Renal pelvis (tissue), 4 donors: ENCODE data around the gene ARHGAP23. TPM values are rescaled to one million over a fixed set of nuclear protein-coding genes. Genes with fewer than 3 reads are reported as not detected.
"Not testable (repeated sequence)": the region's sequence is repeated elsewhere in the genome, so short reads cannot be mapped to it uniquely, and the experiment has no call there.

Experiments used
- DNase-seq: peaks from one replicate; pipeline ENCODE4 v3.0.0-alpha.2; 2013
- polyA plus RNA-seq, 3 donors: library from polyadenylated mRNA; unstranded; fragments of 120-200 nt; gene quantifications; one replicate each; pipeline ENCODE4 v1.2.1, GENCODE V29; 2013; ENCODE audit not compliant: insufficient read length in 3 of 3

Gene ARHGAP23
- polyA plus RNA-seq, 3 donors, result 56.8 to 57.7 (median 57.6) TPM

DNA sequence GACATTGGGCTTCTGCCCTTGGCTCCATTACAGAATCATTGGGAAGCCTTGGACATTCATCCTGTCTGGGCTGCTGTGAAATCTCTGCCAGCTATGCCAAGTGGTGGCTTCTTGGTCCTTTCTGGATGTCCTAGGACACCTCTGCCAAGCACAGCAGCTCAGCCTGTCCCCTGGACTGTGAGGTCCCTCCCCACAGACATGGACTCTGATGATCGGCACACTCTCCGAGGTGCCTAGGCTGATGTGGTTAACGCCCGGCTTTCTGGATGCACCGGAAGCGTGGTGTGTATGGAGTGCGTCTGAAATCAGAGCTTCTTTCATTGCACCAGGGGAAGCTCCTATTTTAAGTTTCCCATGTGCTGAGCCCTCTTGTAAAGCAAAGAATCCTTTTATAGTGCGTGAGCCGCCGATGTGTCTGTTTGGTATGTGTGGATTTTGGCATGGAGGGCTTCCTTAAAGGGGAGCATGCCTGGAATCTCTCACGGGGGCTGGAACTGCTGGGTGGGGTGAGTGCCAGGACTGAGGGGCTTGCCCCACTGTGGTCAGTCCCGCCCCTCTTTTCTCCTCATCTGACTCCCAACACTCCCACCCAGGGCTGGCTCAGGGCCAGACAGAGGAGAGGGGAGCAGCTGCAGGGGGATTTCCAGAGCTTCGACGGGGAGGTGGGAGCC, 7.0 kb upstream of the ARHGAP23 start:
- DNase-seq, result no peak

- DNase-seq, result no peak
These were observed 6.1 kb upstream of the ARHGAP23 start for GRCh38 chr17:38421871-38422827.

DNA sequence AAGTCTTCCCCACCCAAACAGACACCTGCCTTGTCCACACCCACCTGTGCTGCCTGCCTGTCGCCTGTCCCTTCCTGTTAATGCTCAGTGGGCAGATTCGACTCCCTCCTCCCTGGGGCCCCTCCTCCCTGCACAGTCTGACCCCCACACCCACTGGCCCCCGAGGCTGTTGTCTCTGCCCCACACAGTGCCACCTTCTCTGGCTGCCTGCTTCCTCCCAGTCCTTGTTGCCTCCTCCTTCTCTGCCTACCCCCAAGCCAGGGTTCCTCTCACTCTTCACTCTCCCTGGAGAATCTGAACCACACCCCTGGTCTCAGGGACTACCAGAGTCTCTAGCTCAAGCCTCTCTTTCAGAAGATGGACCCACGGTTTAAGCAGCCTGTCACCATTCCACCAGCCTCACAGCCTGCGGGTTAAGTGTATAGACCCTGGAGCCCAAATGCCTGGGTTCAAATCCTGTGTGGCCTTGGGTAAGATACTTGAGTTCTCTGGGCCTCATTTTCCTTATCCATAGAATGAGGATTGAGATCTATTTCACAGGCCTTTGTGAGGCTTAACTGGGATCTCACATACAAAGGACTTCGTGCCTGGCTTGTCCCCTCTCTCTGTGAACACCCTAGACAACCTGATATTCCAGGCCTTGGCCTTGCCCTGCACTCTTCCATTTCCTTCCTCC, 3.8 kb upstream of the ARHGAP23 start:
- no peak for DNase-seq

DNA sequence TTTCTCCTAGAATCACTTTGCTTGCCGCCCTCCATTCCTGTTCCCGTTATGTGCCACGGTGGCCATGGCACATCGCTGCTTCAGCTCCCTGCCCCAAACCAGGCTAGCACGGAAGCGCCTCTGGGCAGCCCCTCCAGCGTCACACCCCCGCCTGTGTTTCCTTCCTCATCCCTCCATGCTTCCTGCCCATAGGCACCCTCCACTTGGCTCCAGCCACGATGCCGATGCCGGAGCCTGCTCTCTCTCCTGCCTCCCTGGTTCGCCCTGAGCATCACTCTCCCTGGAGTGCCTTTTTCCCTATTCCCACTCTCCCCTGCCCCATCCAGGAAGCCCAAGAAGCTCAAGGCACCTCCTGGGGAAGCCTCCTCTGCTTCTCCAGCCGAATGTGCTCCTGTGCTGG, 3.2 kb upstream of the ARHGAP23 start:
- DNase-seq, result no peak

DNA sequence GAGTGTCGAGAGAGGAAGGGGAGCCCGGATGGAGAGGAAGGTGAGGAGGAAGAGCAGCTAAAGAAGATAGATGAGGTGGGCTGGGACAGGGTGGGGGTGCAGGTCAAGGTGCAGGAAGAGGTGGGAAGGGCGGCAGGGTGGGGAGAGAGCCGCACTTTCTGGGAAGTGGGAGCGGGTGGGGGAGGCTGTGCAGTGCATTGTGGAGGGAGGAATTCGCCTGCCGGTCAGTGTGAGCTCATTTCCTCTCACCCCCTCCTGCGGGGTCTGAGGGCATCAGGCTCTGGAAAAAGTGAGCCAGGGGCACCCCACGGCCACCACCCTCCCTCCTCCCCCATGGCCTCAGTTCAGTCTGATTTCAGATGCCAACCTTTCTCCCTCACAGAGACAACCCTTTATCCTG, 2.5 kb upstream of the ARHGAP23 start:
- DNase-seq, result no peak

DNA sequence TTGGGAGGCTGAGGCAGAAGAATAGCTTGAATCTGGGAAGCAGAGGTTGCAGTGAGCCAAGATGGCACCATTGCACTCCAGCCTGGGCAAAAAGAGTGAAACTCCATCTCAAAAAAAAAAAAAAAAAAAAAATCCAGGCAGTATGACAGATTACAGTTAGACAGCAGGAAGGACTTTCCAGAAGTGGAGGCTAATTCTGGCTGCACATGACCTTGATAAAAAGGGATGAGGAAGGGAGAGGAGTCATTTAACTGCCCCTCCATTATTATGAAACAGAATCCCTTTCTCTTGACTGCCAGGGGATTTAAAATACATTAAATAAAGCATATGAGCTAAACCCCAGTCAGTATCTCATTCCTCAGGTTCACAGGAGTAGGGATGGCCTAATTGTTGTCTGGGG, 1.8 kb upstream of the ARHGAP23 start:
- DNase-seq, result no peak

DNA sequence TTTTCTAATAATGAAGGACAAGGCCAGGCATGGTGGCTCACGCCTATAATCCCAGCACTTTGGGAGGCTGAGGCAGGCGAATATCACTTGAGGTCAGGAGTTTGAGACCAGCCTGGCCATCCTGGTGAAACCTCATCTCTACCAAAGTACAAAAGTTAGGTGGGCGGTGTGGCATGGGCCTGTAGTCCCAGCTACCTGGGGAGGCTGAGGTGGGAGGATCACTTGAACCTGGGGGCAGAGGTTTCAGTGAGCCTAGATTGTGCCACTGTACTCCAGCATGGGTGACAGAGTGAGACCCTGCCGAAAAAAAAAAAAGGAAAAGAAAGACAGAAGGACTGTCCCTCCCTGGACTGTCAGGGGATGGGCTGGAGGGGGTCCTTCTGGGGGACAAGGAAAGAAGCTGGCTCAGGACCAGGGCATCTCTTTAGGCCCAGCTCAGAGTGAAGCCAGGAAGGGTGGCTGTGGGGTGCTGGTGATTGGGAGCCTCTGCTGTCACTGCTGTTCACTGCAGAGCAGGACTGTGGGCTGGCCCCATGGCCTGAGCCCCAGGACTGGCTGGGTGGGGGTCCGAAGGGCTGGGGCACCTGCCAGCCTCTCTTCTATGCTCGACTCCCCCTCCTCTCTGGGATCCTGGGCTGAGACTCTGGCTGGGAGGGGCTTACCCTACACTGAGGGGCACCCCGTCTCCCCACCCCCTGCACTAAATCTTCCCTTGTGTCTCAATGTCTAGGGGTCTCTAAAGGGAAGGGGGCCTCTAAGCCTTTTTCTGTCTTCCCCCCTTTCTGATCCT, 909 bp upstream of the ARHGAP23 start:
- no peak for DNase-seq

DNA sequence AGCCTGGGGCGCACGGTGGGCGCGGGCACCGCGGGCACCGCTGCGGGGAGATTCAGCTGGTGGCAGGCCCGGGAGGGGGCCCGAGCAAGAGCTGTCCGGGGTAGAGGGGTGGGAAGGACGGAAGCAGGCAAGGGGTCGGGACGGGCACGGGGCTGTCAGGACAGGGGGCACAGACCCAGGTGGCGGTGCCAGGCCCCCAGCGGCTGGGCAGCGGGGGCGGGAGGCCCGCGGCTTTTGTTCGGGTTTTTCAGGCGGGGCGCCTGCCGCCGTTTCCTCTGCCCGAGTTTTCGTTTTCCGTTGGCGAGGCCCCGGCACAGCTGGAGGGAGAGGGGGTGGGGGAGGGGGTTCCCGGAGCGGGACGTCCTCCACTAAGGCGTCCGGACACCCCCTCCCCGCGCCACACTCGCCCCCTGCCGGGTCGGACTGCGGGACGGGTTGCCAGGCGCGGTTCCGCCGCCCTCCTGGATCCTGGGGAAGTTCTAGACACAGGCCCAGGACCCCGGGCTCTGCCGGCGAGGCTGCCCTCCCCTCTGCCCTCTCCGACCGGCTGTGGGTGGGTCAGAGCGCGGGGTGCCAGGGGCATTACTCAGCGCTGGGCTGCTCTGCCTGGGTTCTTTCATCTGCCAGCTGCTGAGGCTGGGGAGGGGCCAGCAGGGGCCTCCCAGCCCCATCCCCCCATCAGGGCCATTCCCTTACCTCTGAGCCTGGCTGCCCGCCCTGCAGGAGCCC, 543 bp downstream of the ARHGAP23 start:
- no peak for DNase-seq

- no peak for DNase-seq
These were observed 1.3 kb downstream of the ARHGAP23 start for GRCh38 chr17:38429476-38430100.

GRCh38 chr17:38430316-38430715, 2.1 kb downstream of the ARHGAP23 start:
- no peak for DNase-seq

DNA sequence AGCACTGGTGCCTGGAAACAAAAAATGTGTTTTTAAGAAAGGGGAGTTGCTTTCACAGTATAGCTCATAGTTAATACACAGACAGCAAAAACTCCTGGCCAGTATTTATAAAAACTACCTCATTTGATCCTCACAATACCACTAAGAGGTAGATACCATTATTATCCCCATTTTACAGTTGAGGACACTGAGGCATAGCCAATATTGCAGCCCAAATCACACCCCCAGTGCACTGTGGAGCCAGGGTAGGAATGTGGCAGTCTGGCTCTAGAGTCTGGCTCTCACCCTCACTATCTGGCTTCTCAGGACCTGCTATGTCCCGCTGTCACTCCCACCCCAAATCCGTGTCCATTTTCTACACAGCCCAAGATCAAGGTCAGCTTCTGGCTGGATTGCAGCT, 2.6 kb downstream of the ARHGAP23 start:
- DNase-seq, result no peak

DNA sequence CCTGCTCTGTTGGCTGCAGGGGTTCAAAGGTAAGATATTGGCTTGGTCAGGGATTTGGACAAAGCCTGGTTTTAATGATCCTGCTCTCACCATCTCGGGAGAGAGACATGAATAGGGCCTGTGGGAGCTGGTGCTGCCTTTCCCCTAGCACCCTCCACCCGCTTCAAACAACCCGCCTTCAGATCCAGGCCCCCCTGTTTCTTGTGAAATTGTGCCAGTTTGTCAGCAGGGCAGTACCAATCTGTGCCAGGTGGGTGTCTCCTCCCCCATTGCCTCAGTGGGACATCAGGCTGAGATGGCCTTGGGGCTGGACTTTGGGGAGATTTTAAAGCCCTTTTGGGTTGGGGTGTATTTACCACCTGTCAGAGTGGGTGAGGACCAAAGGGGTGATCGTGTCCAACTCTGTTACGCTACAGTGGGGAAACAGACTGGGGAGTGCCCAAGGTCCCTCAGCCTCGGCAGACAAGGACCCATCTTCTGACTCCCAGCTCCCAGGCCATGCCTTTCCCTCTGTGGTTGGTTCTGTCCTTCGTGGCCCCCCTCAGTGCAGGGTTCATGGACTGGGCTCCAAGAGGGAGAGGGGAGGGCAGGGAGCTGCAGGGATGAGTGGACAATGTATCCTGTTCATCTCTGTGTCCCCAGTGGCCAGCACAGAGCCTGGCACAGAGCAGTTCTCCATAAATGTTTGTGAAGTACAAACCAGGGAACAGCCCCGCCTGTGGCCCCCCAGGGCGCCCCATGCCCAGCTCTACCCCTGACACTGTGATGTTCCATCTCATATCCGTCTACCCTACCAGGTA, 3.3 kb downstream of the ARHGAP23 start:
- DNase-seq, result no peak

DNA sequence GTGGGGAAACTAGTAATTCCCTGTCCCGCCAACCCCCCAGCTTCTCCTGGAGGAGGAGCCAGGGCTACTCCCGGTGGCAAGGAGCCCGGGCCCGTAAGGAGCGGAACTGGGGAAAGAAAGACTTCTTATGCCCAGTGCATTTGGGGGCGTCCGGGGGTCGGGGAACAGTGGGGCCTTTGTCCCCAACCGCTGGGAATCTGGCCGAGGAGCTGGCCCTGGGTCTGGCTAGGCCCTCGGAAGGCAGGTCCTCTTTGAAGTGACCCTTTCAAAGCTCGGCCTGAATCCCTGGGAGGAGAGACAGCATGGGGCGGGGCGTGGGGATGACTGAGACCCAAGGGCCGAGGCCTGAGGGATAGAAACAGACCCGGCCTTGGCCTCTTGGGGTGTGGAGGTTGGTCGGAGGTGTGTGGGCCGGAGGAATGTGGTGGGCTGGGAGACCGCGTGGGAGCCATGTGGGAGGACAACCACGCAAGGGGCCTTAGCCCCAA, 6.0 kb downstream of the ARHGAP23 start:
- no peak for DNase-seq

DNA sequence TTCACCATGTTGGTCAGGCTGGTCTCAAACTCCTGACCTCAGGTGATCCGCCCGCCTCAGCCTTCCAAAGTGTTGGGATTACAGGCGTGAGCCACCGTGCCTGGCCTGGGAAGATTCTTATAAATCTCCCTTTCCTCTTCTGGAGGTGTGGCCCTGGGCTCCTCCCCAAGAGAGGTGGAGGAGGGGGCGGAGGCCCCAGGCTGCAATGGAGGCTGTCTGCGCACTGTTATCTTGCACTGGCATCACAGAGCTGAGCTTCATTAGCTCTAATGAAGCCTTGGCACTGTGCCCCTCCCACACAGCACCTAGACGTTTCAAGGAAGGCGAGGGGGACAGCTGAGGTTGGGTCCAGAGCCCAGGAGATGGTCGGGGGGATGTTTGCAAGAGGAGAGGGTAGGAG, 7.5 kb downstream of the ARHGAP23 start:
- DNase-seq, result no peak

DNA sequence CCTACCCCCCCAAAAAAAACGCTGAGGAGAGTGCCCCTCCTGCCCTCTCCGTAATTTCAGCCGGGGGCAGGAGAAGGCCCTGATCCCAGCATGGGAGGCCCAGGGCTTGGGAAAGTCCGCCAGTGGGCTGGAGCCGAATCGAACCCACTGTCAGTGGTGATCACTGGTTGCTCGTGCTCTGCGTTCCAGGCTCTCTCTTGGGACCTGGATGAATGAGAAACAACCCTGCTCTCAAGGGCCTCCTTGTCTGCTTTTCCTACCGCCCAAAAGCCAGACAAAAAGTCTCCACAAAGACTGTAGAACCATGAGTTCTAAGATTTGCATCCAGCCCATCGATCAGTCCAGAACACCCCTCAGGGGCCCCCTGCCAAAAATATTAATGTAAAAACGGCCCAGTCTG, 8.1 kb downstream of the ARHGAP23 start:
- DNase-seq, result no peak

DNA sequence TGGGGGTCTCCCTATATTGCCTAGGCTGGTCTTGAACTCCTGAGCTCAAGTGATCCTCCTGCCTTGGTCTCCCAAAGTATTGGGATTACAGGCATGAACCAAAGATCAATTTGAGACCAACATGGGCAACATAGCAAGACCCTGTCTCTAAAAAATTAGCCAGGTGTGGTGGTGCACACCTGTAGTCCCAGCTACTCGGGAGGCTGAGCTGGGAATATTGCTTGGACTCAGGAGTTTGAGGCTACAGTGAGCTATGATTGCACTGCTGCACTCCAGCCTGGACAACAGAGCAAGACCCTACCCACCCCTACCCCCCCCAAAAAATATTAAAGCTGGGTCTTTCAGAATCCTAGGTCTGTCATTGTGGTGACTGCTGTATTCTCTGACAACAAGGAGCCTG, 9.0 kb downstream of the ARHGAP23 start:
- DNase-seq, result not testable (repeated sequence)

GRCh38 chr17:38439436-38439835, 11.2 kb downstream of the ARHGAP23 start:
- no peak for DNase-seq

GRCh38 chr17:38440614-38441397, 12.5 kb downstream of the ARHGAP23 start:
- DNase-seq, result no peak
